ENCODE results near the gene ZKSCAN4.
A peak's percentile ranks its signal among the peaks of the same experiment; 100 is the strongest.

The ZKSCAN4 gene

DNA sequence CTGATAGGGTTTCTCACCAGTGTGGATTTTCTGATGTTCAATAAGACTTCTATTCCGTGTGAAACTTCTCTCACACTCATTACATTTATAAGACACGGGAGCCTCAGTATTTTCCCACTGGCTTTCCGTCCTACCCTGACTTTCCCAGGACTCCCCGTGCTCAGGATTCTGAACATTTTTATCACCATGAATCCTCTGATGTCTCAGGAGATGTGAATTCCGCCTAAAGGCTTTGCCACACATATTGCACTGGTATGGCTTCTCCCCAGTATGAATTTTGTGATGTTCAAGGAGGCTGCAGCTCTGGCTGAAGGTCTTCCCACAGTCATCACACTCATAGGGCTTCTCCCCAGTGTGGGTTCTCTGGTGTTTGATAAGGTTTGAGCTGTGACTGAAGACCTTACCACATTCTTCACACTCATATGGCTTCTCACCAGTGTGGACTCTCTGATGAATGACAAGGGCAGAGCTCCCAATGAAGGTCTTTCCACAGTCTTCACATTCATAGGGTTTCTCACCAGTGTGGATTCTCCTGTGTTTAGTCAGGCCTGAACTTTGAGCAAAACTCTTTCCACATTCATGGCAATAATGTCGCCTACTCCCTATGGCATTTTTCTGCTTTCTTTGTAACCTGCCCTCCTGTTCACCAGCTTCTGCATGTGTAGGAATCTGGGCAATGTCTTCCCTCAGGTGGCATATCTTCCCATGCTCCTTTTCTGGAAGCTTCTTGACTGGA, 6.7 kb downstream of the ZKSCAN4 start:
- no peak for DNase-seq

DNA sequence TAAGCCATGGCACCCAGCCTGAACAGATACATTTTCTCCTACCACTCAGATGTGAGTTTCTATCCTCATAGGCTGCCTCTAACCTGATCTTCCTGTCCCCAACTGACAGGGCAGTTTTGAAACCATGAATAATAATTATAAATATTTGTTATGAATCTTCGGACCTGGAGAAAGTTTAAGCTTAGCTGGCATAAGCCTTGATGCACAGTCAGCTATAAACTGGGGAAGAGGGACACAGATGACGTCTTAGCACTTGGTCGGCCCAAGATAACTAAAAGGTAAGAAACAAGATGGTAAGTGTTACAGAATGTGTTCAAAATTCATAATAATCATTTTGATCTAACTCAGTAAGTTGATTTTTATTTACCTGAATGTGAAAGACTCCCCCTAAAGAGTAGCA, 8.1 kb downstream of the ZKSCAN4 start:
- no peak for DNase-seq

DNA sequence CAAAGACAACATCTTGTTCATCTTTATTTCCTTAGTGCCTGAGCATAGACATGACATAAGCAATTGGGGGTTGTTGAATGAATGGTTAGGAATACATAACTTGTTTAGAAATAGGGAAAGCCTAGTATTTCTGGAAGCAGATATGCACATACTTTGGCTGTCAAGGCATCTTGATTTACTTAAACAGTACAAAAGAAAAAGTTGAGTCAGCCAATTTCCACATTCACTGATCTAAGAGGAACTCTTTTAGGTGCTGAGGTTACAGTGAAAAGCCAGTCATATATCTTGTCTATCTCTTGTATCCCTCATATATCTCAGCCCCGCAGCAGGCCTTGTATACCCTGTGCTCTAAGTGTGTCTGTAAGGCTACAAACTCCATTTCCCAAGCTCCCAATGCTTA, 11.6 kb downstream of the ZKSCAN4 start:
- DNase-seq = no peak

- no peak for DNase-seq
Observed at GRCh38 chr6:28239636-28240035, 12.4 kb downstream of the ZKSCAN4 start.

DNA sequence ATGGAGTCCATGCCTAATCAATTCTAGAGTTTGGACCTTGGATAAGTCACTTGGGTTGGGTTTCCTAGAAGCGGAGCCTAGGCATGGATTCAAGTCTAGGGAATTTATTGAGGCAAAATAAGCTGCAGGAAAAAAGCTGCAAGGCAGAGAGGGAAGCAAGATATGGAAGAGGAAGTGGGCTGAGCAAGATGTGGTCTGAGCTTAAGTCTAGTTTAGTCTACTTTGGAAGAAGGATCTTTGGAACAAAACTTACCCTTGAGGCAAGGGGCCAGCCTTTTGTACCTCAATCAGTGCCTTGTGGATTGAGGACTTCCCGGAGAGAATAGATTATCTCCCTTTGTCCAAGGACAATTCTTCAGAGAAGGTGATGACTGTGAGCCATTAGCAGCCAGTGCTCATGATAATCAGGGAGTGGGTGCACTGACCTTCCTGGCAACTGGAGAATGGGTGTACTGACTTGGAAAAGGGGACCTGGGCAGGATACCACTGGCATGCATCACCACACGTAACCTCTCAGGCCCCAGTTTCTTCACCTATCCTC, 16.1 kb downstream of the ZKSCAN4 start:
- no peak for DNase-seq

- no peak for DNase-seq
Observed at GRCh38 chr6:28232785-28233184, 19.3 kb downstream of the ZKSCAN4 start.

DNA sequence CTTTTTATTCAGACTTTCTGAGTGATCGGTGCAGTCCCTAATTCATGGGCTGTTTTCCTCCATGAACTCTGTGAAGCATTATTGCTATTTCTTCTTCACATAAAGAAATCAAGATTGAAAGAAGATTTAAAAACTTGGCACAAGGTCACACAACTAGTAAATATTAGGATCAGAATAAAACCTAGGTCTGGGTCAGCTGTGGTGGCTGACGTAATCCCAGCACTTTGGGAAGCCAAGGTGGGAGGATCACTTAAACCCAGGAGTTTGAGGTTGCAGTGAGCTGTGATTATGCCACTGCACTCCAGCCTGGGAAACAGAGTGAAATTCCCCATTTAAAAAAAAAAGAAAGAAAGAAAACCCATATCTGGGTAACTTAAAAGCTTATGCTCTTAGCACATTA, 25.6 kb downstream of the ZKSCAN4 start:
- no peak for DNase-seq

DNA sequence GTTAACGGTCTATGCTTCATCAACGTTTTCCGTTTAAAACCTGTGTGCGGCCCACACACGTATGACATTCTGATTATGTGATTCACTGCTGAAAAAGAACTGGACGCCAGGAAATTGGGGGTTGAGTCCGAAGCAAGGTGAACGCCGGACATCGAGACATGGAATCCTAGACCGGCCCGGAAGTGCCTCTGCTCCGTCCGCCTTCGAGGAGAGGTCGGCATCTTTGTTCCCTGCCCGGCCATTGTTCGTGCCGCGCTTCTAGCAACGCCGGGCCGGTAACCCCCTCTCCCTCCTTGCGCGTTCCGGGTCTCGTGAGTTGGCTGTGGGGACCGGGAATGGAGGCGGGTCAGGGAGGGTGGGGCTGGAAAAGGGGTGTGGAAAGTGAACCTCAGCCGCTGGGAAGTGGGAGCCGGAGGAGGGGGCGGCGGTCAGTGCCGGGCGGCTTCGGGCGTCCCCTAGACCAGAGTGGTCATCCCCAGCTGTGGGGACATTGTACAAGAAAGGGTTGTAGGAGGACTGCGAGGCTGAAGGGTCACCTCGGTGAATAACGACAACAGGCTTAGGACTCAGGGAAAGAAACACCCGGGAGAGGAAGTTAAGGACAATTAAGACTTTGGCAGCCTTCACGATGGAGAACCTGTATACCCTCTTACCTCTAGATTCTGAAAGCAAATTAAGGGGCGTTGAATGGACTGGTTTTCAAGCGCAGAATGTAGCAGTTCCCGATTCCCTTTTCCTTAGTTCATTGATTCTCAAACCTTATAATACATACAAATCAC, 26.8 kb downstream of the ZKSCAN4 start, which contains the start of gene ZSCAN9:
TSS of gene ZSCAN9 (plus strand) at position 220 of the 779 bp plus-strand sequence. CDS start 1,810 bp downstream, outside the sequence.
- peak; percentile 71 for DNase-seq

DNA sequence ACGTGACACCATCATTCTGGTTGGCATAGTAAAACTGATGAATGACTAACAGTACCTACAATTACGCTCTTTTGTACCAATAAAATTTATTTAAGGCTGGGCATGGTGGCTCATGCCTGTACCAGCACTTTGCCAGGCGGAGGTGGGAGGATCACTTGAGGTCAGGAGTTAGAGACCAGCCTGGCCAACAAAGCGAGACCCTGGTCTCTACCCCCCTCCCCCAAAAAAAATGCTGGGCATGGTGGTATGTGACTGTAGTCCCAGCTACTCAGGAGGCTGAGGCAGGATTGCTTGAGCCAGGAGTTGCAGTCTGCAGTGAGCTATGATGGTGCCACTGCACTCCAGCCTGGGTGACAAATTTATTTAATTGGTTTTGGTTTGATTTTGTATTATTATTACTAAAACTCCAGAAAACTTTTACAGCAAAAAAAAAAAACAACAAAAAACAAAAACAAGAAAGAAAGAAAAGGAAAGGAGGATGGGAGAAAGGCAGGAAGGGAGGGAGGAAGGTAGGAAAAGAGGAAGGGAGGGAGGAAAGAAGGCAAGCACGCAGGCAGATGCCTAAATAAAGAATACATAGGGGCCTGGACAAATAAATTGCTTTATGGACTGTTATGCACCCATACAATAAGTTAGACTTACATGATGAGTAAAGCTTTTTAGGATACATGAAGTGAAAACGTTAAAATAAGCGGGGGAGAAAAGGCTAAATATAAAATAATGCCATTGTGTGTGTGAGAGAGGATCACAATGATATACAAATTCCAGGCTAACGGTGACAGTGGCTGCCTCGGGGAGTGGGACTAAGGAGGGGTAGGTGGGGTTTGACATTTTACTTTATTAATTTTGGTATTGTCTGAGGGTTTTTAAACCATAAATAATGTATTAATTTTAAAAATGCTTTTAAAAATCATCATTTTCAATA, 27.7 kb downstream of the ZKSCAN4 start:
- no peak for DNase-seq

DNA sequence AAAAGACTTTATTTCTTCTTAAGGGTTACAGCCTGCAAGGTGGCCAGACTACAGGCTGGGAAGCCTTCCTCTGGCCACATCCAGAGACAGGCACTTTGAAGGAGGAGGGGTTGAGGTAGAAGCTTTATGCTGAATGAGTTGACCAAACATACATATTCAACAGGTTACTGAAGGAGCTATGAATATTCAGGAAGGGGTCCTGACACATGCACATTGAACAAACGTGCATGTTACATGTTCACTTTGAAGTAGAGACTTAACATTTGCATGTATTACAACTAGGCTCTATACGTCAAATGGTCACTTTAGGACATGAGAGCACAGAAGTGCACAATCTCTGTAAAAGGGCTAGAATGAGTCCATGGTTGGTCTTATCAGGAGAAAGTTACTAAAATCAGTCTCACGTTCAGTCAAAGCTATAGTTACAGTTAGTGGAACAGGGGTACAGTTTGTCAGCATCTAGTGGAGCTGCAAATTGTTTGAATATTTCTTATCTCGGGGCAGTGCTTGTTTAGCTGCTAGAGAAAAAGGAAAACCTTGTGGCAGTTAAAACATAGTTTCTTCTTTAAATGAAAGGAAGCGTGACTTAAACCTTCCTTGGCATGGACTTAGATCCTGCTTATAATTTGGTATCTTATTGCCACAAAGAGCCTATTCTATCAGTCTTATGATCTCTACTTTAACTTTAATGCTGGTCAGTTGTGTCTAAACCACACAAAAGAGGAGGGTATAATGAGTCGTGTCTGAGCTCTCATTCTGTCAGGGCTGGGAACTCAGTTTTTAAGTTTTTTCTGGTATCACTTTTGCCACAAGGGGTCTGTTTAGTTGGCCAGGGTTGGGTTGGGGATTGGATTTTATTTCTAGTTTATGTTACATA, 31.6 kb downstream of the ZKSCAN4 start:
- DNase-seq = no peak

GRCh38 chr6:28218312-28219248, 33.5 kb downstream of the ZKSCAN4 start:
- DNase-seq = peak; percentile 35

DNA sequence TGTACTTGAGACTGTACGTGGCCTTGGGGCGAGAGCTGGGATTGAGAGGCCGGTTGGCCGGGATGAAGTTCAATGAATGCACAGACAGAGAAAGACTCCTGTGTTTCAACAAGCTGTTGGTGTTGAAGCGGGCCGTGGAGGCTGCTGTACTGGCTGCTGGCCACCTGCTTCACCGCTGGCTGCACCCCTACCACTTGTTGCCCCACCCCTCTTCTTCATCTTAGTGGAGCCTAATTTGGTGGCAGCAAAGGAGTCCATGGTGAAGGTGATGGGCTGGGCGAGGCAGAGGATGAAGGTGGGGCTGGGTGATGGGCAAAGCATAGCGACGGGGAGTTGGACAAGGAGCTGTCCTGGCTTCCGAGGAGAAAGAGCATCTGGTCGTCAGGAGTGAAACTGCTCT, 34.2 kb downstream of the ZKSCAN4 start:
- DNase-seq = no peak

DNA sequence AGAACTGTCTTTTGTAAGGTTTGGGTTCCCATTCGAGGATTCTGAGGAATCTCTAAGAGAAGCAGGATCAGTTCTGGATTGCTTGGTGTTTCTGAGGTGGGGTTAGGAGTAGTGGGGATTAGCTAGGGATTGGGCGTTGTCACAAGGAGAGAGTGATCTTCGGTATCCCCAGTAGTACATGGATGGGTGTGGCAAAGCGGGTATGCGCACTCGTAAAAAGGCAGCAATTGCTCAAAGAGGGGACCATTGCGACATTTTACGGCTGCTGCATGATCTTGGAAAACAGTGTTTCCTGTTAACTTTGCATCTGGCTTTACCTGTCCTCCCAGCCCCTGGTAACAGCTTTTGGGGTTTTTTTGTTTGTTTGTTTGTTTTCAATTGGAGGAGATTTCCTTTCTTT, 36.6 kb downstream of the ZKSCAN4 start:
- DNase-seq = no peak

DNA sequence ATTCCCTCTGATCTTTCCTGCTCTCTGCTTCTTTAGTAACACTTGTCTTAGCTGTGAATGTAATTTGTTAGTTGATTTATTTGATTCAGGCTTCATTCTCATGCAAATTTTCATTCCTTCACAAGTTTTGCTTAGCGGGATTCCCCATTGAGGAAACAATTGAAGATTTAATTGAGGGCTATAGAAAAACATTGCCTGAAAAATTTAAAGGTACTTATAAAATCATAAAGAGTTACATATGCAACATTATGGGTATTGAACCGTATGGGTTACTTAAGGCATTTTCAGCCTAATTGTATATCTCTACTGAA, 38.9 kb downstream of the ZKSCAN4 start:
- DNase-seq = no peak

- peak; percentile 22 for DNase-seq
Observed at GRCh38 chr6:28212510-28213212, 39.4 kb downstream of the ZKSCAN4 start.

GRCh38 chr6:28211840-28212509, 40.1 kb downstream of the ZKSCAN4 start:
- no peak for DNase-seq

- no peak for DNase-seq
Observed at GRCh38 chr6:28209753-28210535, 42.1 kb downstream of the ZKSCAN4 start.

GRCh38 chr6:28208111-28208659, 43.9 kb downstream of the ZKSCAN4 start:
- DNase-seq = no peak
